Psoas muscle (tissue), 8 donors: ENCODE data around the gene S100A8. TPM values are rescaled to one million over a fixed set of nuclear protein-coding genes. Genes with fewer than 3 reads are reported as not detected.

Experiments used
- ATAC-seq, 4 donors: fragments of 200-7000 bp; cut with Tn5 transposase; one replicate each; pipeline ENCODE4 v1.9.1; 2020; ENCODE audit warnings: moderate library complexity in 3 of 4, mild to moderate bottlenecking in 2 of 4
- DNase-seq, 2 donors: peaks; one replicate each; pipeline ENCODE4 v3.0.0-alpha.2; 2020
- H3K27ac ChIP-seq: fragments of 200-600 bp; one replicate; pipeline ENCODE4 v1.8.0; 2022
- H3K27me3 ChIP-seq, 3 donors: fragments of 200-600 bp in 1 of 3; one replicate each; pipeline versions ENCODE4 v1.6.1 to v1.8.0; 2013 to 2022; ENCODE audit warnings: low read length in 2 of 3, mild to moderate bottlenecking in 2 of 3, moderate library complexity in 1 of 3; ENCODE audit not compliant: insufficient read depth in 3 of 3
- H3K36me3 ChIP-seq, 2 donors: fragments of 200-600 bp in 1 of 2; one replicate each; pipeline versions ENCODE4 v1.6.1 to v1.8.0; 2013 to 2022; ENCODE audit warnings: low read depth in 1 of 2, mild to moderate bottlenecking in 1 of 2, moderate library complexity in 1 of 2; ENCODE audit not compliant: insufficient read depth in 1 of 2
- H3K4me1 ChIP-seq: fragments of 200-600 bp; one replicate; pipeline ENCODE4 v1.8.0; 2022
- H3K4me3 ChIP-seq: fragments of 200-600 bp; one replicate; pipeline ENCODE4 v1.8.0; 2022; ENCODE audit warnings: mild to moderate bottlenecking
- H3K9me3 ChIP-seq: fragments of 200-600 bp; one replicate; pipeline ENCODE4 v1.8.0; 2022
- CTCF ChIP-seq: fragments of 200-600 bp; IDR thresholded peaks from one replicate; pipeline ENCODE4 v1.8.0; 2022; ENCODE audit warnings: antibody characterized with exemption
- WGBS, 3 donors: extraction: QIAGEN DNeasy Blood & Tissue Kit; methylation state at CpG; one replicate each; pipeline versions ENCODE4 v1.1.6 to v1.1.7; 2013; 5-methylcytosine and 5-hydroxymethylcytosine counted together
- intact Hi-C, 2 donors: fragments of 100-400 bp; cut with DNase I; formaldehyde crosslinking; loops; one replicate each; pipeline versions ENCODE4 v1.11.0 to v1.14.2; 2022
- polyA plus RNA-seq, 3 donors: library from polyadenylated mRNA; stranded (reverse); fragments of 200-250 nt; gene quantifications; one replicate each; pipeline ENCODE4 v1.2.3, GENCODE V29; 2013
- total RNA-seq, 4 donors: library from RNA; stranded (reverse); fragmentation: NEBNext Ultra II Directional in 2 of 4; extraction: Animal tissue kit (Norgen Biotek cat#: 25700) in 2 of 4; gene quantifications; one replicate each; pipeline versions ENCODE4 v1.2.1 to v1.2.4, GENCODE V29; 2021 to 2023
- donor health status: healthy with polysubstance abuse.
- donor health status: DM: no; HTN: no; CAD: no; lungs with moderate emphysema.
- donor health status: Bipolar disorder and iron deficiency.
- donor health status: healthy.
- donor health status: DM: yes; HTN: yes; CAD: no.
- donor health status: DM: no; HTN: no; CAD: no.
- donor health status: DM: no; HTN: no; CAD: no.
- donor health status: DM: yes; HTN: yes; CAD: no.

S100A8 gene
- total and polyA plus RNA-seq, 7 donors = 16.8 to 57.0 (median 30.6) TPM

DNA sequence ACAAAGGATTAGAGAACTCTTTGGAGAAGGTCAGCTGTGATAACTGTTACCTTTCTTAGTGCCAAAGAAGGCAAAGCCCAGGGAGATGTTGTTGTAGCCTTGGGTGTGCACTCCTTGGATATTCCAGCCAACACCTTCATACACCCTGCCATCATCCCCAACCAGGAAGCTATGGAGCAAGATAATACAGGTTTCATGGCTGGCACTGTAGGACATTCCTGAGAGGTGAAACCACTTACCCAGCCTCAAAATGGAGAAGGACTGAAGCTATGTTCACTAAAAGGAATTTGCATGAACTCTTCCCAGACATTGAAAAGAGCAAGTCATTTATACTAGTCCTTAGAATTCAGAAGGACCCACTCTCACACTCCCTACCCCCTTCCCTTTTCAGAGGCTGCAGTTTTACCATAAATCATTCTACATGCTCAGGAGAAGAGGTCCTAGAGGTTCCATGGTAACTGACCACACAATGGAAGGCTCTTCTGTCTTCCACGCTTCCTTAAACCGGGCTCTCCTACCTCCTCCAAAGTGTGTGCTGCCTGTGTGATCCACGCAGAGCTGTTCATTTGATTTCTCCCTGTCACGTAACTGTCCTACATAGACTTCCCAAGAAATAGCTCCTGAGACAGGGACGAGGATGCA is 47.7 kb downstream of the S100A8 start:
- 37 to 51% (median 42%) methylated on average over 5 of the region's 5 CpGs for WGBS, 3 donors
- DNase-seq (no peak), ATAC-seq (no peak)
- H3K4me1 ChIP-seq = no peaks in the 10 kb centered on the region
- no peak overlapping the region for H3K4me3 ChIP-seq
- H3K27me3 ChIP-seq = peaks cover 0 to 40% (median 0%) of the 10 kb centered on the region in 3 donors
- no peak overlapping the region for H3K27ac ChIP-seq
- TF ChIP-seq CTCF = no peak
- H3K9me3 ChIP-seq = no peaks in the 10 kb centered on the region
- intact Hi-C loops = no loop called here
- H3K36me3 ChIP-seq = no peaks in the 10 kb centered on the region

GRCh38 chr1:153342178-153342577 is 48.7 kb downstream of the S100A8 start:
- Histone ChIP-seq H3K4me1 (no peaks in the 10 kb centered on the region), H3K36me3 (no peaks in the 10 kb centered on the region), H3K4me3 (no peak overlapping the region), H3K9me3 (no peaks in the 10 kb centered on the region), H3K27ac (no peak overlapping the region), H3K27me3 (peaks cover 0 to 43% (median 0%) of the 10 kb centered on the region in 3 donors)
- no peak for ATAC-seq
- intact Hi-C loops = no loop called here
- no peak for DNase-seq
- WGBS, 3 donors = 67 to 84% (median 67%) methylated on average over 3 of the region's 3 CpGs
- TF ChIP-seq CTCF = no peak

DNA sequence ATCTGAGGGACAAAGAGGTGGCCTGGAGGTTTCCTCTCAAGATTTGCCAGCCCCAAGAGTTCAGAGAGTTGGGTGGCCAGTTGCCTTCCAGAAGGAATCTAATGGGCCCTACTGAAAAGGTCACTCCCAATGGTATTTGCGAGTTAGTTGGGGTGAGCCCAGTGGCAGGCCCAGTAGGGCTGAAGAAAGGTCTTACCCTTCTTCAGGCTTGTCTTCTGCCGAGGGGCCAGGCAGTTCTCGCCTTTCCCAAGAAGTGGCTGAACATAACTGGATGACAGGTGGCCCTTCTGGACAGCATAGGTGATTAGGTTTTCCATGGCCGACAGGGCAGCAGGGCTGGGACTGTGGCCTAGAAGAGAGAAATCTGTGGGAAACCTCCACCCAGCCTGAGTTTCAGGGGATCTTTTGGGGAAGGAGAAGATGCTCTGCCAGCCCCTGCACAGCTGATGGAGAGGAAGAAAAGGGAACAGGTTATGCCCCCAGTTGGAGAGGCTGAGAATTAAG is 49.4 kb downstream of the S100A8 start:
- H3K9me3 ChIP-seq = no peaks in the 10 kb centered on the region
- no peak for TF ChIP-seq CTCF
- H3K36me3 ChIP-seq = no peaks in the 10 kb centered on the region
- no peak overlapping the region for H3K4me3 ChIP-seq
- no peak for DNase-seq
- H3K27ac ChIP-seq = no peak overlapping the region
- whole genome bisulfite sequencing, 3 donors = 80 to 87% (median 87%) methylated on average over 4 of the region's 4 CpGs
- intact Hi-C loops = no loop called here
- no peak for ATAC-seq
- no peaks in the 10 kb centered on the region for H3K4me1 ChIP-seq
- H3K27me3 ChIP-seq = peaks cover 0 to 39% (median 0%) of the 10 kb centered on the region in 3 donors

GRCh38 chr1:153340356-153340755 is 50.5 kb downstream of the S100A8 start:
- H3K27me3 ChIP-seq = peaks cover 0 to 27% (median 0%) of the 10 kb centered on the region in 3 donors

More at GRCh38 chr1:153340356-153340755, 50.5 kb downstream of the S100A8 start:
- no peak for TF ChIP-seq CTCF
- Histone ChIP-seq H3K36me3 (no peaks in the 10 kb centered on the region), H3K4me3 (no peak overlapping the region), H3K4me1 (no peaks in the 10 kb centered on the region), H3K27ac (no peak overlapping the region), H3K9me3 (no peaks in the 10 kb centered on the region)
- 80 to 86% (median 84%) methylated on average over 10 of the region's 10 CpGs for WGBS, 3 donors
- no peak for DNase-seq
- intact Hi-C loops = no loop called here
- ATAC-seq = no peak

Other genes starting within 250 kb of the S100A8 start
- not detected for gene SPRR2G, start 240.2 kb downstream of the S100A8 start, total RNA-seq
- not detected for gene SPRR2G, start 240.2 kb downstream of the S100A8 start, polyA plus RNA-seq
- not detected for gene LELP1, start 187.6 kb downstream of the S100A8 start, total RNA-seq
- gene LELP1, start 187.6 kb downstream of the S100A8 start, polyA plus RNA-seq = not detected
- gene PRR9, start 173.5 kb downstream of the S100A8 start, total RNA-seq = not detected
- gene PRR9, start 173.5 kb downstream of the S100A8 start, polyA plus RNA-seq = under 1 TPM in 1 of 3 donors, not detected in 2; 0.04 TPM
- not detected for gene LORICRIN, start 131.4 kb downstream of the S100A8 start, total RNA-seq
- gene LORICRIN, start 131.4 kb downstream of the S100A8 start, polyA plus RNA-seq = under 1 TPM in 2 of 3 donors, not detected in 1; 0.06 to 0.25 TPM
- not detected for gene PGLYRP3, start 78.1 kb downstream of the S100A8 start, total RNA-seq
- not detected for gene PGLYRP3, start 78.1 kb downstream of the S100A8 start, polyA plus RNA-seq
- not detected for gene PGLYRP4, start 42.2 kb downstream of the S100A8 start, total RNA-seq
- not detected for gene PGLYRP4, start 42.2 kb downstream of the S100A8 start, polyA plus RNA-seq
- 10 to 100 TPM; 26.4 to 60.3 (median 52.2) TPM for gene S100A9, start 33.2 kb downstream of the S100A8 start, total RNA-seq
- gene S100A9, start 33.2 kb downstream of the S100A8 start, polyA plus RNA-seq = 100 to 1,000 TPM in 1 of 3 donors, 10 to 100 TPM in 2; 38.8 to 111 (median 46.1) TPM
- 1 to 10 TPM; 1.2 to 2.8 (median 1.8) TPM for gene S100A12, start 15.5 kb downstream of the S100A8 start, total RNA-seq
- 1 to 10 TPM in 2 of 3 donors, under 1 TPM in 1; 0.40 to 3.5 (median 1.0) TPM for gene S100A12, start 15.5 kb downstream of the S100A8 start, polyA plus RNA-seq
- gene S100A7A, start 25.4 kb upstream of the S100A8 start, total RNA-seq = not detected
- not detected for gene S100A7A, start 25.4 kb upstream of the S100A8 start, polyA plus RNA-seq
- under 1 TPM in 1 of 4 donors, not detected in 3; 0.60 TPM for gene S100A7, start 69.6 kb upstream of the S100A8 start, total RNA-seq
- gene S100A7, start 69.6 kb upstream of the S100A8 start, polyA plus RNA-seq = not detected
- 100 to 1,000 TPM in 3 of 4 donors, 10 to 100 TPM in 1; 78.5 to 420 (median 150) TPM for gene S100A6, start 144.9 kb upstream of the S100A8 start, total RNA-seq
- gene S100A6, start 144.9 kb upstream of the S100A8 start, polyA plus RNA-seq = 100 to 1,000 TPM; 295 to 506 (median 467) TPM
- not detected for gene S100A5, start 149.9 kb upstream of the S100A8 start, total RNA-seq
- not detected for gene S100A5, start 149.9 kb upstream of the S100A8 start, polyA plus RNA-seq
- gene S100A4, start 154.7 kb upstream of the S100A8 start, total RNA-seq = 10 to 100 TPM; 27.0 to 54.7 (median 47.3) TPM
- 100 to 1,000 TPM in 1 of 3 donors, 10 to 100 TPM in 2; 75.2 to 155 (median 83.6) TPM for gene S100A4, start 154.7 kb upstream of the S100A8 start, polyA plus RNA-seq
- 1 to 10 TPM in 2 of 4 donors, under 1 TPM in 2; 0.34 to 5.5 (median 0.86) TPM for gene S100A3, start 158.2 kb upstream of the S100A8 start, total RNA-seq
- 1 to 10 TPM in 2 of 3 donors, under 1 TPM in 1; 0.77 to 6.6 (median 3.4) TPM for gene S100A3, start 158.2 kb upstream of the S100A8 start, polyA plus RNA-seq
- gene S100A2, start 174.8 kb upstream of the S100A8 start, total RNA-seq = 1 to 10 TPM in 3 of 4 donors, under 1 TPM in 1; 0.86 to 10.0 (median 1.1) TPM
- 10 to 100 TPM in 1 of 3 donors, 1 to 10 TPM in 2; 1.1 to 15.4 (median 2.1) TPM for gene S100A2, start 174.8 kb upstream of the S100A8 start, polyA plus RNA-seq
- gene S100A16, start 222.1 kb upstream of the S100A8 start, total RNA-seq = 10 to 100 TPM; 23.3 to 57.2 (median 38.3) TPM
- gene S100A16, start 222.1 kb upstream of the S100A8 start, polyA plus RNA-seq = 100 to 1,000 TPM in 1 of 3 donors, 10 to 100 TPM in 2; 23.5 to 251 (median 38.1) TPM
- under 1 TPM in 1 of 4 donors, not detected in 3; 0.22 TPM for gene S100A14, start 225.3 kb upstream of the S100A8 start, total RNA-seq
- gene S100A14, start 225.3 kb upstream of the S100A8 start, polyA plus RNA-seq = under 1 TPM; 0.38 to 0.48 (median 0.39) TPM
- gene S100A13, start 236.4 kb upstream of the S100A8 start, total RNA-seq = 100 to 1,000 TPM in 2 of 4 donors, 10 to 100 TPM in 2; 72.4 to 199 (median 106) TPM
- gene S100A13, start 236.4 kb upstream of the S100A8 start, polyA plus RNA-seq = 100 to 1,000 TPM in 2 of 3 donors, 10 to 100 TPM in 1; 79.6 to 159 (median 133) TPM
- gene S100A1, start 237.4 kb upstream of the S100A8 start, total RNA-seq = 1,000 to 10,000 TPM in 3 of 4 donors, 100 to 1,000 TPM in 1; 785 to 1,205 (median 1,028) TPM
- 1,000 to 10,000 TPM in 1 of 3 donors, 100 to 1,000 TPM in 2; 370 to 1,423 (median 918) TPM for gene S100A1, start 237.4 kb upstream of the S100A8 start, polyA plus RNA-seq
- 10 to 100 TPM; 71.1 to 87.7 (median 80.2) TPM for gene CHTOP, start 243.0 kb upstream of the S100A8 start, total RNA-seq
- 100 to 1,000 TPM in 2 of 3 donors, 10 to 100 TPM in 1; 88.3 to 122 (median 111) TPM for gene CHTOP, start 243.0 kb upstream of the S100A8 start, polyA plus RNA-seq